ENCODE data around the gene NRN1L.

Gene NRN1L

GRCh38 chr16:67934306-67935100 lies 49.8 kb downstream of the NRN1L start:
- no peak for DNase-seq (ENCODE audit: low read depth in 2 of 2, low spot score in 1 of 2)

DNA sequence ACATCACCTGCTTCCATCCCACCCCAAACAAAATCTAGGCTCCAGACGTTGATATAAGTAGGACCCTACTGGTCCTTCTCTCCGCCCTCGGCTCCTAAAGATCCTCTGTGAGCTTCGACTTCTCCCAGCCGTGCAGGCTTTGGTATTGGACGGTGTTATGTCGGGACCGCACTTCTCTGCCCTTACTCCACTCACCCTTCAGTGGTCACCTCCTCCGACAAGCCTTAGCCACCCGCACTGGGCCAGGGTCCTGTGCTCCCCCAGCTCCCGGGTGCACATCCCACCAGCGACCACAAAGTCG lies 50.4 kb downstream of the NRN1L start:
- no peak for DNase-seq (ENCODE audit: low read depth in 2 of 2, low spot score in 1 of 2)

GRCh38 chr16:67935402-67936123 lies 50.9 kb downstream of the NRN1L start:
- peak; percentile 72 to 87 for DNase-seq (ENCODE audit: low read depth in 2 of 2, low spot score in 1 of 2)

Measured in stimulated activated CD8-positive, alpha-beta memory T cell treated with anti-CD3 and anti-CD28 coated beads, Interleukin-4, amount 100 ng/mL, for 1 hour (primary cell).